ENCODE measurements around the gene OSBPL9. TPM values are rescaled to one million over a fixed set of nuclear protein-coding genes. Genes with fewer than 3 reads are reported as not detected.

Gene OSBPL9
- total and polyA plus RNA-seq, 2 experiments from 2014 or later: 82.7 to 102 TPM

GRCh38 chr1:51690285-51690961 is 73.5 kb downstream of the OSBPL9 start:
- DNase-seq (ENCODE audit: low spot score): no peak
- 0 out of 2 replicates have a peak overlapping the region, but pooled peaks have one; percentile 4 for H3K27ac ChIP-seq (ENCODE audit: low read depth)
- H3K79me2 ChIP-seq (replicated peaks; ENCODE audit: insufficient read depth): no peaks in the 10 kb centered on the region
- H3K36me3 Mint-ChIP-seq (ENCODE audit: low read depth): no peaks in the 10 kb centered on the region
- H3K4me3 ChIP-seq: no peak overlapping the region
- no peak overlapping the region for H3K4me3 Mint-ChIP-seq
- no peaks in the 10 kb centered on the region for H3F3A ChIP-seq (replicated peaks; ENCODE audit: low read depth)
- H2AFZ ChIP-seq: no peak overlapping the region
- no peak overlapping the region for H3K27ac Mint-ChIP-seq
- no peaks in the 10 kb centered on the region for H3K27me3 ChIP-seq (ENCODE audit: insufficient read depth)
- peaks cover 11% of the 10 kb centered on the region for H3K4me1 Mint-ChIP-seq
- no peaks in the 10 kb centered on the region for H3K9me3 Mint-ChIP-seq
- TF ChIP-seq ZNF331 (CRISPR knock-in tag; IDR thresholded peaks at IDR 0.05; ENCODE audit: low read depth) (no peak), CREB1 (CRISPR knock-in tag; IDR thresholded peaks at IDR 0.05; ENCODE audit: low read depth) (no peak), ZNF462 (CRISPR knock-in tag; IDR thresholded peaks at IDR 0.05) (no peak), STAT1 (IDR thresholded peaks at IDR 0.05; ENCODE audit: unreplicated experiment) (no peak), REST (IDR thresholded peaks at IDR 0.05; ENCODE audit: unreplicated experiment) (no peak), EZH2phosphoT487 (IDR thresholded peaks at IDR 0.05; ENCODE audit: unreplicated experiment) (no peak), POLR2AphosphoS5 (IDR thresholded peaks at IDR 0.05; ENCODE audit: low read depth) (no peak), NANOG (IDR thresholded peaks at IDR 0.05; ENCODE audit: borderline replicate concordance) (no peak), ZNF114 (CRISPR knock-in tag; IDR thresholded peaks at IDR 0.05) (no peak), CTCF (conservative IDR thresholded peaks at IDR 0.05; ENCODE audit: low read depth in 2 of 2) (no peak), JUNB (IDR thresholded peaks at IDR 0.05; ENCODE audit: unreplicated experiment) (no peak), EZH2 (IDR thresholded peaks at IDR 0.05; ENCODE audit: low read depth, unreplicated experiment) (no peak)
- TF ChIP-seq, protein P1, sequence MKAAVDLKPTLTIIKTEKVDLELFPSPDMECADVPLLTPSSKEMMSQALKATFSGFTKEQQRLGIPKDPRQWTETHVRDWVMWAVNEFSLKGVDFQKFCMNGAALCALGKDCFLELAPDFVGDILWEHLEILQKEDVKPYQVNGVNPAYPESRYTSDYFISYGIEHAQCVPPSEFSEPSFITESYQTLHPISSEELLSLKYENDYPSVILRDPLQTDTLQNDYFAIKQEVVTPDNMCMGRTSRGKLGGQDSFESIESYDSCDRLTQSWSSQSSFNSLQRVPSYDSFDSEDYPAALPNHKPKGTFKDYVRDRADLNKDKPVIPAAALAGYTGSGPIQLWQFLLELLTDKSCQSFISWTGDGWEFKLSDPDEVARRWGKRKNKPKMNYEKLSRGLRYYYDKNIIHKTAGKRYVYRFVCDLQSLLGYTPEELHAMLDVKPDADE (IDR thresholded peaks at IDR 0.05): no peak
- H3K4me1 ChIP-seq (ENCODE audit: insufficient read depth): peaks cover 9% of the 10 kb centered on the region; the same call in 1 of the 2 replicates
- H3K4me2 ChIP-seq: no peak overlapping the region
- H4K20me1 ChIP-seq (replicated peaks; ENCODE audit: insufficient read depth): no peaks in the 10 kb centered on the region
- no peaks in the 10 kb centered on the region for H3K27me3 Mint-ChIP-seq (ENCODE audit: insufficient read depth, low read depth, poor library complexity)
- no peaks in the 10 kb centered on the region for H3K9me2 ChIP-seq (ENCODE audit: insufficient read depth)
- ATAC-seq: no peak
- H3K36me3 ChIP-seq (ENCODE audit: insufficient read depth): no peaks in the 10 kb centered on the region
